Liver (tissue), 9 donors: ENCODE data around the gene FOXF2. TPM values are rescaled to one million over a fixed set of nuclear protein-coding genes. Genes with fewer than 3 reads are reported as not detected.

Source experiments
- DNase-seq: peaks from one replicate; pipeline ENCODE4 v3.0.0-alpha.2; 2017; ENCODE audit warnings: low spot score
- H3K27ac ChIP-seq, 2 donors: one replicate each; pipeline ENCODE4 v1.7.0; 2013; ENCODE audit warnings: inconsistent platforms in 2 of 2, low read length in 2 of 2, control low read depth in 1 of 2, low read depth in 1 of 2, mild to moderate bottlenecking in 1 of 2
- H3K27me3 ChIP-seq, 4 donors: one replicate each; pipeline versions ENCODE4 v1.6.1 to v1.7.0; 2013; ENCODE audit warnings: low read length in 3 of 4, inconsistent platforms in 1 of 4, mild to moderate bottlenecking in 1 of 4, moderate library complexity in 1 of 4; ENCODE audit not compliant: control insufficient read depth in 4 of 4, insufficient read depth in 4 of 4
- H3K36me3 ChIP-seq, 4 donors: one replicate each; pipeline versions ENCODE4 v1.6.1 to v1.7.0; 2013; ENCODE audit warnings: low read length in 3 of 4, mild to moderate bottlenecking in 3 of 4, low read depth in 1 of 4, moderate library complexity in 1 of 4; ENCODE audit not compliant: control insufficient read depth in 4 of 4, insufficient read depth in 3 of 4
- H3K4me1 ChIP-seq, 4 donors: one replicate each; pipeline versions ENCODE4 v1.6.1 to v1.7.0; 2013; ENCODE audit warnings: low read length in 3 of 4, mild to moderate bottlenecking in 3 of 4, moderate library complexity in 1 of 4; ENCODE audit not compliant: control insufficient read depth in 4 of 4, insufficient read depth in 4 of 4
- H3K4me3 ChIP-seq, 3 donors: one replicate each; pipeline versions ENCODE4 v1.6.1 to v1.7.0; 2013; ENCODE audit warnings: low read length in 3 of 3, control low read depth in 1 of 3, low read depth in 1 of 3, mild to moderate bottlenecking in 1 of 3
- H3K9ac ChIP-seq, 2 donors: one replicate each; pipeline ENCODE4 v1.7.0; 2013; ENCODE audit warnings: low read length in 2 of 2, mild to moderate bottlenecking in 2 of 2, moderate library complexity in 2 of 2, control low read depth in 1 of 2, low read depth in 1 of 2
- H3K9me3 ChIP-seq, 4 donors: one replicate each; pipeline versions ENCODE4 v1.6.1 to v1.7.0; 2013; ENCODE audit warnings: low read length in 3 of 4; ENCODE audit not compliant: control insufficient read depth in 4 of 4
- EGR1 ChIP-seq, 2 donors: IDR thresholded peaks; 2 replicates each; pipeline ENCODE4 v1.6.1; 2016 to 2018; ENCODE audit warnings: antibody characterized with exemption in 2 of 2, low read depth in 2 of 2
- FOXA1 ChIP-seq: IDR thresholded peaks from 2 replicates; pipeline ENCODE4 v1.6.1; 2016; ENCODE audit warnings: antibody characterized with exemption
- FOXA2 ChIP-seq: IDR thresholded peaks from 2 replicates; pipeline ENCODE4 v1.6.1; 2016; ENCODE audit warnings: antibody characterized with exemption
- GABPA ChIP-seq, 2 donors: IDR thresholded peaks in 1 of 2; conservative IDR thresholded peaks in 1 of 2; 2 replicates each; pipeline ENCODE4 v1.6.1; 2016; ENCODE audit warnings: antibody characterized with exemption in 2 of 2, mild to moderate bottlenecking in 1 of 2, moderate library complexity in 1 of 2
- HNF4A ChIP-seq, 2 donors: conservative IDR thresholded peaks; 2 replicates each; pipeline ENCODE4 v1.6.1; 2016; ENCODE audit warnings: antibody characterized with exemption in 2 of 2, mild to moderate bottlenecking in 2 of 2
- HNF4G ChIP-seq: IDR thresholded peaks from 2 replicates; pipeline ENCODE4 v1.6.1; 2016; ENCODE audit warnings: antibody characterized with exemption
- JUND ChIP-seq, 2 donors: IDR thresholded peaks; 2 replicates each; pipeline ENCODE4 v1.6.1; 2016; ENCODE audit warnings: antibody characterized with exemption in 2 of 2
- NR2F2 ChIP-seq: IDR thresholded peaks from 2 replicates; pipeline ENCODE4 v1.6.1; 2016; ENCODE audit warnings: antibody characterized with exemption
- RXRA ChIP-seq, 2 donors: IDR thresholded peaks; 2 replicates each; pipeline ENCODE4 v1.6.1; 2017 to 2018; ENCODE audit warnings: antibody characterized with exemption in 2 of 2, mild to moderate bottlenecking in 1 of 2
- SP1 ChIP-seq: IDR thresholded peaks from 2 replicates; pipeline ENCODE4 v1.6.1; 2018; ENCODE audit warnings: antibody characterized with exemption, mild to moderate bottlenecking
- TAF1 ChIP-seq: conservative IDR thresholded peaks from 2 replicates; pipeline ENCODE4 v1.6.1; 2016; ENCODE audit warnings: antibody characterized with exemption, mild to moderate bottlenecking
- YY1 ChIP-seq: IDR thresholded peaks from 2 replicates; pipeline ENCODE4 v1.6.1; 2016; ENCODE audit warnings: antibody characterized with exemption, mild to moderate bottlenecking
- WGBS: extraction: QIAGEN DNeasy Blood & Tissue Kit; methylation state at CpG from one replicate; pipeline ENCODE4 v1.1.7; 2013; 5-methylcytosine and 5-hydroxymethylcytosine counted together
- polyA plus RNA-seq, 2 donors: library from polyadenylated mRNA; stranded (reverse) in 1 of 2; unstranded in 1 of 2; fragments of 200-250 nt in 1 of 2; fragments of >200 nt in 1 of 2; fragmentation: Nextera tagmentation in 1 of 2; extraction: Ambion mirVana in 1 of 2; gene quantifications; one replicate each; pipeline versions ENCODE4 v1.2.1 to v1.2.3, GENCODE V29; 2013 to 2015
- total RNA-seq, 2 donors: library from RNA; depleted of rRNA; stranded (reverse); fragments of >200 nt; gene quantifications; one replicate each; pipeline ENCODE4 v1.2.3, GENCODE V29; 2014
- TF ChIP-seq, protein P1 (sequence below): IDR thresholded peaks from 2 replicates; pipeline ENCODE4 v1.6.1; 2016; ENCODE audit warnings: antibody characterized with exemption
- TF ChIP-seq, protein P2 (sequence below): fragments of 150-350 bp; IDR thresholded peaks from 2 replicates; pipeline ENCODE4 v1.5.1; 2017; ENCODE audit warnings: improper control_type of control experiment, low read depth, low read length; ENCODE audit not compliant: missing input control
- TF ChIP-seq, protein P3 (sequence below): IDR thresholded peaks from 2 replicates; pipeline ENCODE4 v1.6.1; 2016; ENCODE audit warnings: antibody characterized with exemption, mild to moderate bottlenecking
- TF ChIP-seq, protein P4 (sequence below): IDR thresholded peaks from 2 replicates; pipeline ENCODE4 v1.6.1; 2016; ENCODE audit warnings: antibody characterized with exemption
- TF ChIP-seq, protein P5 (sequence below): IDR thresholded peaks from 2 replicates; pipeline ENCODE4 v1.6.1; 2016; ENCODE audit warnings: antibody characterized with exemption
- donor health status: healthy.
- donor health status: healthy.
- donor health status: healthy.
- donor health status: healthy.
- donor health status: healthy.

The FOXF2 gene
- total and polyA plus RNA-seq, 4 donors, result 0.05 TPM; not detected in 3

DNA sequence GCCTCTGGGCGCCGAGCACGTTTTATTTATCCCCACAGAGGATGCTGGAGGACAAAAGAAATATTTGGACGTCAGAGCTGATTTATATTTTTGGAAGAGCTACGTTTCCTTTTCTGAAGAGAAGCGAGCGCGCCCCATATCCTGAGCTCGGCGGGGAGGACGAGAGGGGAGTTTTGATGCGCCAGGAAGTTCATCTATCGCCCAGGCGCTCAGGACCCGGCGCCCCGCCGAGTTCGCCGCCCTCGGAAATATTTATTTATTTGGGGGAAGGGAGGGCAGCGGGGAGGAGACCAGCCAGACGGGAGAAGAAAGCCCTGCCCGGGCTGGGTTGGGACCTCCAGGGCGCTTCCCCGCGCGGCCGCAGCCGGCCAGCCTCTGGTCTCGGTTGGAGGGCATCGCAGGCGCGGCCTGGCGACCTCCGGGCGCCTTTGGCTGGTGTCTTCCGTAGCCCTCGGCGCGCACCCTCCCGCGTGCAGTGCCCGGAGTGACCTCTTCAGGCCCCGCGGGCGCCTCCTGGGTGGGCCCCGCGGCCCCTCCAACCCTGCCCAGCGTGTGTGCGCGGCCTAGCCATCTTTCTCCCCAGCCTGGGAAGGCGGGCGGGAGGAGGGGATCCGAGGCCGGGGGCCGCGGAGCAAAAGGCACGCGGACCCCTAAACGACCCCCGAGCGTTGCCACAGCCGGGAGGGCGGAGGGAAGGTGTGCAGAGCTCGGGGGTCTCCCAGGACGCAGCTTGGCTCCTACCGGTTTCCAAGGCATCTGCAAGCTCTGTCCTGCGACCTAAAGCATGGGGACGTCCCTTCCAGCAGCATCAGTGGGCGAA lies 5.4 kb upstream of the FOXF2 start:
- 3% methylated on average over 71 of the region's 71 CpGs for WGBS
- no peak for DNase-seq
- Histone ChIP-seq H3K4me1 (peaks cover 4 to 41% (median 6%) of the 10 kb centered on the region in 4 donors), H3K4me3 (no peak overlapping the region), H3K9ac (no peak overlapping the region), H3K27ac (no peak overlapping the region), H3K36me3 (no peaks in the 10 kb centered on the region), H3K27me3 (peaks cover 15 to 42% (median 23%) of the 10 kb centered on the region in 4 donors), H3K9me3 (no peaks in the 10 kb centered on the region)
- TF ChIP-seq JUND (IDR thresholded peaks at IDR 0.05) (no peak), RXRA (IDR thresholded peaks at IDR 0.05) (no peak), HNF4A (conservative IDR thresholded peaks at IDR 0.05) (no peak), YY1 (no peak), HNF4G (no peak), FOXA2 (no peak), NR2F2 (no peak), GABPA (IDR thresholded peaks at IDR 0.05 in 1 of 2, conservative IDR thresholded peaks at IDR 0.05 in 1 of 2) (no peak), FOXA1 (no peak), TAF1 (no peak), EGR1 (IDR thresholded peaks at IDR 0.05; ENCODE audit: low read depth in 2 of 2) (no peak), SP1 (no peak)
- TF ChIP-seq, protein P1, sequence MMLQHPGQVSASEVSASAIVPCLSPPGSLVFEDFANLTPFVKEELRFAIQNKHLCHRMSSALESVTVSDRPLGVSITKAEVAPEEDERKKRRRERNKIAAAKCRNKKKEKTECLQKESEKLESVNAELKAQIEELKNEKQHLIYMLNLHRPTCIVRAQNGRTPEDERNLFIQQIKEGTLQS, result no peak
- TF ChIP-seq, protein P2, sequence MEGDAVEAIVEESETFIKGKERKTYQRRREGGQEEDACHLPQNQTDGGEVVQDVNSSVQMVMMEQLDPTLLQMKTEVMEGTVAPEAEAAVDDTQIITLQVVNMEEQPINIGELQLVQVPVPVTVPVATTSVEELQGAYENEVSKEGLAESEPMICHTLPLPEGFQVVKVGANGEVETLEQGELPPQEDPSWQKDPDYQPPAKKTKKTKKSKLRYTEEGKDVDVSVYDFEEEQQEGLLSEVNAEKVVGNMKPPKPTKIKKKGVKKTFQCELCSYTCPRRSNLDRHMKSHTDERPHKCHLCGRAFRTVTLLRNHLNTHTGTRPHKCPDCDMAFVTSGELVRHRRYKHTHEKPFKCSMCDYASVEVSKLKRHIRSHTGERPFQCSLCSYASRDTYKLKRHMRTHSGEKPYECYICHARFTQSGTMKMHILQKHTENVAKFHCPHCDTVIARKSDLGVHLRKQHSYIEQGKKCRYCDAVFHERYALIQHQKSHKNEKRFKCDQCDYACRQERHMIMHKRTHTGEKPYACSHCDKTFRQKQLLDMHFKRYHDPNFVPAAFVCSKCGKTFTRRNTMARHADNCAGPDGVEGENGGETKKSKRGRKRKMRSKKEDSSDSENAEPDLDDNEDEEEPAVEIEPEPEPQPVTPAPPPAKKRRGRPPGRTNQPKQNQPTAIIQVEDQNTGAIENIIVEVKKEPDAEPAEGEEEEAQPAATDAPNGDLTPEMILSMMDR, result no peak
- TF ChIP-seq, protein P3, sequence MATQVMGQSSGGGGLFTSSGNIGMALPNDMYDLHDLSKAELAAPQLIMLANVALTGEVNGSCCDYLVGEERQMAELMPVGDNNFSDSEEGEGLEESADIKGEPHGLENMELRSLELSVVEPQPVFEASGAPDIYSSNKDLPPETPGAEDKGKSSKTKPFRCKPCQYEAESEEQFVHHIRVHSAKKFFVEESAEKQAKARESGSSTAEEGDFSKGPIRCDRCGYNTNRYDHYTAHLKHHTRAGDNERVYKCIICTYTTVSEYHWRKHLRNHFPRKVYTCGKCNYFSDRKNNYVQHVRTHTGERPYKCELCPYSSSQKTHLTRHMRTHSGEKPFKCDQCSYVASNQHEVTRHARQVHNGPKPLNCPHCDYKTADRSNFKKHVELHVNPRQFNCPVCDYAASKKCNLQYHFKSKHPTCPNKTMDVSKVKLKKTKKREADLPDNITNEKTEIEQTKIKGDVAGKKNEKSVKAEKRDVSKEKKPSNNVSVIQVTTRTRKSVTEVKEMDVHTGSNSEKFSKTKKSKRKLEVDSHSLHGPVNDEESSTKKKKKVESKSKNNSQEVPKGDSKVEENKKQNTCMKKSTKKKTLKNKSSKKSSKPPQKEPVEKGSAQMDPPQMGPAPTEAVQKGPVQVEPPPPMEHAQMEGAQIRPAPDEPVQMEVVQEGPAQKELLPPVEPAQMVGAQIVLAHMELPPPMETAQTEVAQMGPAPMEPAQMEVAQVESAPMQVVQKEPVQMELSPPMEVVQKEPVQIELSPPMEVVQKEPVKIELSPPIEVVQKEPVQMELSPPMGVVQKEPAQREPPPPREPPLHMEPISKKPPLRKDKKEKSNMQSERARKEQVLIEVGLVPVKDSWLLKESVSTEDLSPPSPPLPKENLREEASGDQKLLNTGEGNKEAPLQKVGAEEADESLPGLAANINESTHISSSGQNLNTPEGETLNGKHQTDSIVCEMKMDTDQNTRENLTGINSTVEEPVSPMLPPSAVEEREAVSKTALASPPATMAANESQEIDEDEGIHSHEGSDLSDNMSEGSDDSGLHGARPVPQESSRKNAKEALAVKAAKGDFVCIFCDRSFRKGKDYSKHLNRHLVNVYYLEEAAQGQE, result no peak
- TF ChIP-seq, protein P4, sequence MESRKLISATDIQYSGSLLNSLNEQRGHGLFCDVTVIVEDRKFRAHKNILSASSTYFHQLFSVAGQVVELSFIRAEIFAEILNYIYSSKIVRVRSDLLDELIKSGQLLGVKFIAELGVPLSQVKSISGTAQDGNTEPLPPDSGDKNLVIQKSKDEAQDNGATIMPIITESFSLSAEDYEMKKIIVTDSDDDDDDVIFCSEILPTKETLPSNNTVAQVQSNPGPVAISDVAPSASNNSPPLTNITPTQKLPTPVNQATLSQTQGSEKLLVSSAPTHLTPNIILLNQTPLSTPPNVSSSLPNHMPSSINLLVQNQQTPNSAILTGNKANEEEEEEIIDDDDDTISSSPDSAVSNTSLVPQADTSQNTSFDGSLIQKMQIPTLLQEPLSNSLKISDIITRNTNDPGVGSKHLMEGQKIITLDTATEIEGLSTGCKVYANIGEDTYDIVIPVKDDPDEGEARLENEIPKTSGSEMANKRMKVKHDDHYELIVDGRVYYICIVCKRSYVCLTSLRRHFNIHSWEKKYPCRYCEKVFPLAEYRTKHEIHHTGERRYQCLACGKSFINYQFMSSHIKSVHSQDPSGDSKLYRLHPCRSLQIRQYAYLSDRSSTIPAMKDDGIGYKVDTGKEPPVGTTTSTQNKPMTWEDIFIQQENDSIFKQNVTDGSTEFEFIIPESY, result no peak
- TF ChIP-seq, protein P5, sequence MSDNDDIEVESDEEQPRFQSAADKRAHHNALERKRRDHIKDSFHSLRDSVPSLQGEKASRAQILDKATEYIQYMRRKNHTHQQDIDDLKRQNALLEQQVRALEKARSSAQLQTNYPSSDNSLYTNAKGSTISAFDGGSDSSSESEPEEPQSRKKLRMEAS, result no peak
